CD8-positive, alpha-beta memory T cell (primary cell): Measurements from ENCODE around the gene KBTBD13. TPM values are rescaled to one million over a fixed set of nuclear protein-coding genes. Genes with fewer than 3 reads are reported as not detected.

ENCODE experiments used
- CTCF ChIA-PET: fragments of 350-600 bp; sonication (Branson Sonifier 250); formaldehyde crosslinking; loops from one replicate; lab custom pipeline; 2021; ENCODE audit warnings: antibody characterized with exemption; lab: Charles Lee
- POLR2A ChIA-PET: fragments of 350-600 bp; sonication (Branson Sonifier 250); formaldehyde crosslinking; loops from one replicate; lab custom pipeline; 2021; ENCODE audit warnings: antibody characterized with exemption; lab: Charles Lee
- DNase-seq, 5 donors: peaks; one replicate each; pipeline versions ENCODE4 v3.0.0 to v3.0.0-alpha.2; 2020 to 2022; ENCODE audit warnings: mixed read lengths in 1 of 5
- H3K27ac ChIP-seq: one replicate; pipeline ENCODE4 v1.7.0; 2013; ENCODE audit warnings: low read depth, mild to moderate bottlenecking, low read length, moderate library complexity
- H3K27me3 ChIP-seq: 2 replicates; pipeline ENCODE4 v1.7.0; 2013; ENCODE audit warnings: low read length, mild to moderate bottlenecking; ENCODE audit not compliant: insufficient read depth, poor library complexity, severe bottlenecking
- H3K36me3 ChIP-seq: 2 replicates; pipeline ENCODE4 v1.7.0; 2013; ENCODE audit warnings: mild to moderate bottlenecking, low read length, moderate library complexity; ENCODE audit not compliant: insufficient read depth
- H3K4me1 ChIP-seq: 2 replicates; pipeline ENCODE4 v1.7.0; 2013; ENCODE audit warnings: mild to moderate bottlenecking, low read length, moderate library complexity; ENCODE audit not compliant: insufficient read depth
- H3K4me3 ChIP-seq: 2 replicates; pipeline ENCODE4 v1.7.0; 2013; ENCODE audit warnings: mild to moderate bottlenecking, low read length
- H3K9me3 ChIP-seq: 2 replicates; pipeline ENCODE4 v1.7.0; 2013; ENCODE audit warnings: mild to moderate bottlenecking, low read length
- H3K27ac Mint-ChIP-seq, 8 donors: one replicate each; pipeline ENCODE4 v1.8.0; 2020 to 2021; ENCODE audit warnings: mixed read lengths in 8 of 8, mild to moderate bottlenecking in 6 of 8, inconsistent platforms in 3 of 8, moderate library complexity in 3 of 8
- H3K27me3 Mint-ChIP-seq, 2 donors: one replicate each; pipeline ENCODE4 v1.8.0; 2020 to 2021; ENCODE audit warnings: mixed read lengths in 2 of 2, mild to moderate bottlenecking in 1 of 2, moderate library complexity in 1 of 2
- H3K36me3 Mint-ChIP-seq, 3 donors: one replicate each; pipeline ENCODE4 v1.8.0; 2020 to 2021; ENCODE audit warnings: mixed read lengths in 3 of 3, inconsistent platforms in 1 of 3, mild to moderate bottlenecking in 1 of 3
- H3K4me1 Mint-ChIP-seq, 3 donors: one replicate each; pipeline ENCODE4 v1.8.0; 2020 to 2021; ENCODE audit warnings: mixed read lengths in 3 of 3, inconsistent platforms in 1 of 3, mild to moderate bottlenecking in 1 of 3
- H3K4me3 Mint-ChIP-seq, 7 donors: one replicate each; pipeline ENCODE4 v1.8.0; 2020 to 2021; ENCODE audit warnings: mixed read lengths in 7 of 7, mild to moderate bottlenecking in 6 of 7, moderate library complexity in 4 of 7, inconsistent platforms in 2 of 7
- H3K9me3 Mint-ChIP-seq, 5 donors: one replicate each; pipeline ENCODE4 v1.8.0; 2020 to 2022; ENCODE audit warnings: mixed read lengths in 5 of 5, mild to moderate bottlenecking in 3 of 5, moderate library complexity in 2 of 5, inconsistent platforms in 1 of 5
- polyA plus RNA-seq: library from polyadenylated mRNA; unstranded; fragments of 300-500 nt; fragmentation: Illumina TruSeq; gene quantifications from one replicate; pipeline ENCODE4 v1.2.3, GENCODE V29; 2021
- total RNA-seq, 2 experiments: library from RNA; stranded (reverse); gene quantifications; one replicate each; pipeline ENCODE4 v1.2.3, GENCODE V29; 2021

The KBTBD13 gene
- total and polyA plus RNA-seq, 3 experiments from 2014 or later: not detected

- H3K4me3 ChIP-seq: no peak overlapping the region
- H3K9me3 ChIP-seq: no peaks in the 10 kb centered on the region
- H3K27me3 Mint-ChIP-seq: peaks cover 44 to 68% of the 10 kb centered on the region in 2 donors
- no peaks in the 10 kb centered on the region for H3K36me3 Mint-ChIP-seq
- H3K4me1 Mint-ChIP-seq: peaks cover 10 to 16% (median 13%) of the 10 kb centered on the region in 3 donors
- peak in 1 of 5 donors; percentile 7 for DNase-seq
- H3K9me3 Mint-ChIP-seq: no peaks in the 10 kb centered on the region
- H3K27ac Mint-ChIP-seq: peak overlapping the region in 4 of 8 donors; percentile 17 to 62 (median 36)
- ChIA-PET POLR2A (no interaction called here), CTCF (interaction anchor here (1.3 kb wide), 1 partner anchor 13 kb away, joined by 4 read pairs; no protein-coding TSS in a partner anchor)
- H3K27ac ChIP-seq: no peak overlapping the region
- peak overlapping the region in 1 of 7 donors; percentile 25 for H3K4me3 Mint-ChIP-seq
- no peaks in the 10 kb centered on the region for H3K36me3 ChIP-seq
- peaks cover 18% of the 10 kb centered on the region for H3K27me3 ChIP-seq
- peaks cover 13% of the 10 kb centered on the region for H3K4me1 ChIP-seq
Observed at GRCh38 chr15:65082303-65082953, 5.9 kb downstream of the KBTBD13 start.

- ChIA-PET CTCF (no interaction called here), POLR2A (no interaction called here)
- no peak overlapping the region for H3K27ac ChIP-seq
- Mint-ChIP-seq H3K36me3 (no peaks in the 10 kb centered on the region), H3K4me3 (no peak overlapping the region), H3K27ac (no peak overlapping the region), H3K9me3 (no peaks in the 10 kb centered on the region), H3K4me1 (peaks cover 9 to 10% (median 10%) of the 10 kb centered on the region in 3 donors), H3K27me3 (peaks cover 37 to 60% of the 10 kb centered on the region in 2 donors)
- H3K27me3 ChIP-seq: peaks cover 18% of the 10 kb centered on the region
- H3K4me3 ChIP-seq: no peak overlapping the region
- DNase-seq: no peak
- H3K4me1 ChIP-seq: peaks cover 13% of the 10 kb centered on the region
- H3K9me3 ChIP-seq: no peaks in the 10 kb centered on the region
- no peaks in the 10 kb centered on the region for H3K36me3 ChIP-seq
Observed at GRCh38 chr15:65083262-65083701, 6.7 kb downstream of the KBTBD13 start.

- CTCF ChIA-PET: no interaction called here
- POLR2A ChIA-PET: no interaction called here
Observed at GRCh38 chr15:65084500-65085206, 8.1 kb downstream of the KBTBD13 start.

GRCh38 chr15:65085207-65085753, 8.7 kb downstream of the KBTBD13 start:
- Histone ChIP-seq H3K9me3 (no peaks in the 10 kb centered on the region), H3K27ac (no peak overlapping the region), H3K36me3 (no peaks in the 10 kb centered on the region), H3K27me3 (peaks cover 8% of the 10 kb centered on the region), H3K4me3 (no peak overlapping the region), H3K4me1 (peaks cover 13% of the 10 kb centered on the region)
- H3K27ac Mint-ChIP-seq: no peak overlapping the region
- POLR2A ChIA-PET: no interaction called here
- H3K4me3 Mint-ChIP-seq: no peak overlapping the region
- peaks cover 9 to 10% (median 10%) of the 10 kb centered on the region in 3 donors for H3K4me1 Mint-ChIP-seq
- no peaks in the 10 kb centered on the region for H3K9me3 Mint-ChIP-seq
- no peak for DNase-seq
- H3K36me3 Mint-ChIP-seq: no peaks in the 10 kb centered on the region
- CTCF ChIA-PET: no interaction called here
- peaks cover 30 to 47% of the 10 kb centered on the region in 2 donors for H3K27me3 Mint-ChIP-seq

More at GRCh38 chr15:65084500-65085206, 8.1 kb downstream of the KBTBD13 start:
- Histone ChIP-seq H3K27me3 (peaks cover 8% of the 10 kb centered on the region), H3K4me1 (peaks cover 13% of the 10 kb centered on the region), H3K36me3 (no peaks in the 10 kb centered on the region), H3K9me3 (no peaks in the 10 kb centered on the region), H3K4me3 (no peak overlapping the region), H3K27ac (no peak overlapping the region)
- no peak overlapping the region for H3K27ac Mint-ChIP-seq
- H3K36me3 Mint-ChIP-seq: no peaks in the 10 kb centered on the region
- peaks cover 30 to 47% of the 10 kb centered on the region in 2 donors for H3K27me3 Mint-ChIP-seq
- H3K9me3 Mint-ChIP-seq: no peaks in the 10 kb centered on the region
- peaks cover 9 to 10% (median 10%) of the 10 kb centered on the region in 3 donors for H3K4me1 Mint-ChIP-seq
- no peak for DNase-seq
- no peak overlapping the region for H3K4me3 Mint-ChIP-seq

GRCh38 chr15:65085990-65086679, 9.6 kb downstream of the KBTBD13 start:
- H3K9me3 Mint-ChIP-seq: no peaks in the 10 kb centered on the region
- H3K27ac ChIP-seq: no peak overlapping the region
- peaks cover 9 to 10% (median 10%) of the 10 kb centered on the region in 3 donors for H3K4me1 Mint-ChIP-seq
- H3K27ac Mint-ChIP-seq: peak overlapping the region in 3 of 8 donors; percentile 17 to 58 (median 26)
- H3K36me3 ChIP-seq: no peaks in the 10 kb centered on the region
- peaks cover 13% of the 10 kb centered on the region for H3K4me1 ChIP-seq
- POLR2A ChIA-PET: no interaction called here
- peaks cover 8% of the 10 kb centered on the region for H3K27me3 ChIP-seq
- H3K27me3 Mint-ChIP-seq: peaks cover 26 to 39% of the 10 kb centered on the region in 2 donors
- CTCF ChIA-PET: interaction anchor here (2.1 kb wide), 1 partner anchor 8 kb away, joined by 5 read pairs; no protein-coding TSS in a partner anchor
- H3K4me3 Mint-ChIP-seq: no peak overlapping the region
- H3K36me3 Mint-ChIP-seq: no peaks in the 10 kb centered on the region
- H3K4me3 ChIP-seq: no peak overlapping the region
- H3K9me3 ChIP-seq: no peaks in the 10 kb centered on the region
- DNase-seq: no peak

- no peaks in the 10 kb centered on the region for H3K36me3 ChIP-seq
- H3K9me3 Mint-ChIP-seq: no peaks in the 10 kb centered on the region
- H3K27me3 ChIP-seq: peaks cover 8% of the 10 kb centered on the region
- ChIA-PET POLR2A (interaction anchor here (0.6 kb wide), 1 partner anchor 445 kb away, joined by 5 read pairs; no protein-coding TSS in a partner anchor), CTCF (interaction anchor here (2.1 kb wide), 1 partner anchor 9 kb away, joined by 5 read pairs; no protein-coding TSS in a partner anchor)
- no peak for DNase-seq
- H3K4me3 ChIP-seq: no peak overlapping the region
- peaks cover 12% of the 10 kb centered on the region for H3K4me1 ChIP-seq
- H3K9me3 ChIP-seq: no peaks in the 10 kb centered on the region
- H3K27ac Mint-ChIP-seq: peak overlapping the region in 1 of 8 donors; percentile 71
- H3K4me3 Mint-ChIP-seq: no peak overlapping the region
- peaks cover 20 to 36% of the 10 kb centered on the region in 2 donors for H3K27me3 Mint-ChIP-seq
- H3K36me3 Mint-ChIP-seq: no peaks in the 10 kb centered on the region
- peaks cover 9 to 10% (median 10%) of the 10 kb centered on the region in 3 donors for H3K4me1 Mint-ChIP-seq
- no peak overlapping the region for H3K27ac ChIP-seq
Observed at GRCh38 chr15:65086680-65087111, 10.2 kb downstream of the KBTBD13 start.

GRCh38 chr15:65087411-65087810, 10.9 kb downstream of the KBTBD13 start:
- POLR2A ChIA-PET: interaction anchor here (0.6 kb wide), 1 partner anchor 446 kb away, joined by 5 read pairs; no protein-coding TSS in a partner anchor
- no peak overlapping the region for H3K4me3 ChIP-seq

More at GRCh38 chr15:65087411-65087810, 10.9 kb downstream of the KBTBD13 start:
- Mint-ChIP-seq H3K27me3 (peaks cover 15 to 31% of the 10 kb centered on the region in 2 donors), H3K4me1 (peaks cover 6 to 7% (median 6%) of the 10 kb centered on the region in 3 donors), H3K27ac (no peak overlapping the region), H3K4me3 (no peak overlapping the region), H3K36me3 (no peaks in the 10 kb centered on the region), H3K9me3 (no peaks in the 10 kb centered on the region)
- peaks cover 5% of the 10 kb centered on the region for H3K4me1 ChIP-seq
- H3K27me3 ChIP-seq: peaks cover 8% of the 10 kb centered on the region
- no peaks in the 10 kb centered on the region for H3K36me3 ChIP-seq
- no peak overlapping the region for H3K27ac ChIP-seq
- no peak for DNase-seq
- H3K9me3 ChIP-seq: no peaks in the 10 kb centered on the region
- CTCF ChIA-PET: interaction anchor here (2.1 kb wide), 1 partner anchor 9 kb away, joined by 5 read pairs; no protein-coding TSS in a partner anchor
